ENCODE measurements around the gene LRWD1.
"Not testable (repeated sequence)": the region's sequence is repeated elsewhere in the genome, so short reads cannot be mapped to it uniquely, and the experiment has no call there.

LRWD1 gene

DNA sequence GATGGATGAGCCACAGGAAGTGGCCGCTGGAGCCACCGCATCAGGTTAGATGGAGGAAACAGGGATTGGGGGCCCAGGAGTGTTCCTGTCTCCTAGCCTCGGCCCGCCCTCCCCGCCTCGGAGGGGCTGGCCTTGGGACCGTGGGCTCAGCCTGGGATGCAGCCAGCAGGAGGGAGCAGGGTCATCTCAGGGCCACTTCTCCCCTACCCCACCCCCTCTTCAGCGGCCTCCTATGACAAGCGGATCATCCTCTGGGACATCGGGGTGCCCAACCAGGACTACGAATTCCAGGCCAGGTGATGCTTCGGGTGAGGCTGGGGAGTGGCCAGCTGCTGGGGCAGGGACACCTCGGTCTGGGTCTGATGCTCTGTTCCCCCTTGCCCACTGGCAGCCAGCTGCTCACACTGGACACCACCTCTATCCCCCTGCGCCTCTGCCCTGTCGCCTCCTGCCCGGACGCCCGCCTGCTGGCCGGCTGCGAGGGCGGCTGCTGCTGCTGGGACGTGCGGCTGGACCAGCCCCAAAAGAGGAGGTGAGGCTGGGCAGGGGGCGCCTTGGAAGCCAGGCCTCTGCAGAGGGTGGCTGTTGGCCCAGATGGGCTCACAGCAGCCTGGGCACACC is 4.7 kb downstream of the LRWD1 start:
- DNase-seq = no peak

DNA sequence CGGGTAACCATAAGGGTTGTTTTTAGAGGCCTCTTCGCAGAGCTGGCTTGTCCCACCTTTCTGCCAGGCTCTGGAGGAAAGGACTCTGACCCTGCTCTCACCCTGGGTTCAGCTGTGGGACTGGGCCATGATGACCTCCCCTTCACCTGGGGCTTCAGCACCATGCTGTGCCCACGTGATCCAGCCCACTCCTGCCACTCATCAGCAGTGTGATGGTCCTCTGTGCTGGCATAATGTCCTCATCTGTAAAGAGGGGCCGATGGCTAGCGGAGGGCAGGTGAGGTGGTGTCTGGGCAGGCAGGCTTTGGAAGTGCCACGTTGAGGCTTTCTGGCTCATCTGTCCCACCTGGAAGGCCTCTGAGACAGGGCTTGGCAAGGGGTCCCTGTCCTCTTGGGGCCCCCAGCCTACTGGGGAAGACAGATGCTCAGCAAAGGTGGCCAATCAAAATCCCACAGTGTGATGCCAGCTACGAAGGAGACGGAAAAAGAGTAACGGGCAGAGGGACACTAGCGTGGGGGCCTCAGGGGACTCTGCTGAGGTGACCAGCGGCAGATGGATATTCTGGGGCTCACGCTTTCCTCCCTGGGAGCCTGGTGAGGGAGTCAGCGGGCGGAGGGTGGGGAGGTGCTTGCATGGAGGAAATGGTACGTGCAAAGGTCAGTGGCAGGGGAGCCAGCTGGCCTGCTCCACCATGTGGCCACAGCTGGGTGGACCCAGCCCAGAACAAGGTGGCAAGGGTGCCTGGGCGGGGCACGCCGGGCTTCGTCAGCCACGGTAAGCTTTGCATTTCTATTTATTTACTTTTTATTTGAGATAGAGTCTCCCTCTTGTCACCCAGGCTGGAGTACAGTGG is 5.4 kb downstream of the LRWD1 start:
- no peak for DNase-seq

DNA sequence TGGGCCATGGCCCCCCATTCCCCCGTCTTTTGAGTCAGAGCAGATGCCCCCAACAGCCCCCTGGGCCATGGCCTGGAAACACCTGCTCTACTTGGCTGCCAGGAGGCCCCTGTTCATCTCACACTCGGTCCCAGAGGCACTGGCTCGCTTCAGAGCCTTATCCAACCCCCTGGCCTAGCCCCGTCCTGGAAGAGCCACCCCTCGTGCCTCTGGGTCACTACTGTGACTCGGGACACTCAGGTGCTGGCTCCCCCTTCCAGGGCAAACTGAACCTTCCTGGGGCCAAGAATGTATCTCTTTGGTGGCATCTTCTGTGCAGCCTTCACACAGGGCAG is 7.0 kb downstream of the LRWD1 start:
- DNase-seq = no peak

GRCh38 chr7:102472126-102473041 is 7.6 kb downstream of the LRWD1 start:
- no peak for DNase-seq

DNA sequence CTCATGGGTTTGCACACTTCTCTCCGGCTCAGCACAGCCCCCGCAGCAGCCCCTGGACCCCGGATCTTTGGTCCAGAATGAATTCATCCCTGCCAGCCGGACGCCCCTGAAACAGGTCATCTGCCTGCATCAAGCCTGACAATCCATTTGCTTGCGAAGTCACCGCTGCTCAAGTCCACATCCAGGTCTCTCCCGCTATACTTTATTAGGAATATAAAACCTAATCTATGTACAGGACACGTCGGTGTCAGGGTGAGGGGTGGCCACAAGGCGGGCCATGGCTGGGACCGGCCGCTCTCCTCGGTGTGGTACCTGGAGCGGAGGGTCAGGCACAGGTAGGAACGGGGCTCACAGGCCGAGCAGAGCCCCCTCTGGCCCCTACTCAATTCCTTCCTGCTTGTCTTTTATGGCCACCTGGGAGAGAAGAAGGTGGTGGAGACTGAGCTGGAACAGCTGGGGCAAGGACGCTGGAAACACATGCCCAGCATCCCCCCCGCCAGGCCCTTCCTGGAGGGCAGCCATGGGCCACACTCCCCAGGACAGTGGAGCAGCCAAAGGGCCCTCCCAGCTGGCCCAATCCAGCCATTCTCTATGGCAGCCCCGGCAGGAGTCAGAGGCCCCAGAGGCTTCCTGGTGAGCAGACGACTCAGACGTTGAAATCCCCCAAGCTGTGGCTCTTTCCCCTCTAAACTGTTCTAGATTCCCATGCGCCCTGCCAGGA is 8.6 kb downstream of the LRWD1 start:
- DNase-seq = no peak

- not testable (repeated sequence) for DNase-seq
These were observed 9.3 kb downstream of the LRWD1 start for GRCh38 chr7:102474116-102474515.

GRCh38 chr7:102474736-102475435 is 10.1 kb downstream of the LRWD1 start:
- DNase-seq = not testable (repeated sequence)

DNA sequence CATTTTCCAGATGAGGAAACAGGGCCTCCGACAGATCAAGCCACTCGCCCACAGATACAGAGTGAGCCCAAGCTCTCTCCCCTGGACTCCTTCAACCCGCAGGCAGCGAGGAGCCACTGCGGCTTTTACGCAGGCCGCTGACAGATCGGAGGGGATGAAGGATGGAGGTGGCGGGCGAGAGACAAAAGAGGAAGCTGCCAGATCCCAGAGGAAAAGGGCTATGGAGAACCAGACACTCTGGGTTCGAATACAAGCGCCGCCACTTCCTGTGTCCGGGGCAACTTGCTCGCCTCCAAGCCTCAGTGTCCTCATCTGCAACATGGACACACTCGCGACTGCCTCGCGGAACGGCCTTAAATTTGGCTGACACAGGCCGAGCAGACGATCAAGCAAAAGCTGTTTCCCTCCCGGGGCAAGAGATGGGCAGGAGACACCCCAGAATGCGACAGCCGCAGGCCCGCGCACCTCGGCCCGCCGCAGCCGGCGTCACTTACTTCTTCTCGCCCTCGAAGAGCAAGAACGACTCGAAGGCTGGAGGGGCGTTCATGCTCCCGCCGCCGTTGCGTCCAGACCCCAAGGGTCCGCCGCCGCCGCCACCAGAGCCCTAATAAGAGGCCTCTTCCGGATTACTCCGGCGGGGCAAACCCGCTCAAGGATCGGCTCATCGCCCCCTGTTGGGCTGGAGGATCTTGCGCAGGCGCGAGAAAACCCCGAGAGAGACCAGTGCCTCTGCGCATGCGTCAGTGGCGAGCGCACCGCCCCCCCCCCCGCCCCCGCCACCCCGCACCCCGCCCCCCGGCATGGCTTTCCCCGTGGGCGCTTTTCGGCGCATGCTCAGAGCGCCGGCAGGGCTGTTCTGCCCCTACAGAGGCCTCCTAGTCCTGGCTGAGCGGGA is 13.8 kb downstream of the LRWD1 start, which contains the start of gene POLR2J:
Gene POLR2J, minus strand, starts transcription at position 609 of the 895 bp plus-strand sequence. Its CDS starts 62 bp downstream, at position 547.
- not testable (repeated sequence) for DNase-seq

GRCh38 chr7:102479209-102479584 is 14.4 kb downstream of the LRWD1 start:
- DNase-seq = not testable (repeated sequence)

GRCh38 chr7:102479982-102480637 is 15.3 kb downstream of the LRWD1 start:
- not testable (repeated sequence) for DNase-seq

DNA sequence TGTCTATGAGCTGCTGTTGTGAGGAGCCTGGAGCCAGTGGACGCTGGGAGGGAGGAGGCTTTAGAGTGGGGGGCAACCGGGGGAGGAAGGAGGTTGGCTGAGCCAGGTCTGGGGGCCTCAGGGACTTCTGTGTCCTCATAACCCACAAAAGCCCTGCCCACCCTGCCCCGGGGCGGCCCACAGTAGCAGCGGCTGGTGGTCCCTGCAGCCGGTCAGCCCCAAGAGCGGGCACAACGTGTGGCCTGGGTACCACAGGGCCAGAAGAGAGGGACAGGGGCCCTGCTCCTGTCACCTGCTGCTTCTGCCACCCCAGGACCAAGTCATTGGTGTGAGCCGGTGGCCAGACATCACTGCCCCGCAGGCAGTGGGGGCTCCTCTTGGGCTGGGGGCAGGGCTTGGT is 17.2 kb downstream of the LRWD1 start:
- not testable (repeated sequence) for DNase-seq

DNA sequence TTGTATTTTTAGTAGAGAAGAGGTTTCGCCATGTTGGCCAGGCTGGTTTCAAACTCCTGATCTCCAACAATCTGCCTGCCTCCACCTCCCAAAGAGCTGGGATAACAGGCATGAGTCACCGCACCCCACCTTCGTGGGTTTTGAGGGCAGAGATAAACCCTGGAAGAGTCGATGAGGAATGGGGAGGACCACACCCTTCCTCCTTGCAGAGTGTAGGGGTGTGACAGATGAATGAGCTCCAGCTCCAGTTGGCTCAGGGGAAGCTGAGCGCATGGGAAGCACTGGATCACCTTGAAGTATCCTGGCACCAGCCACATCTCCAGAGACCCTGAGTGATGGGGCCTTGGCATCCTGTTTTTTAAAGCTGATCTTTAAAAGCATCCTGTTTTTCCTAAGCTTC is 19.5 kb downstream of the LRWD1 start:
- DNase-seq = not testable (repeated sequence)

GRCh38 chr7:102490529-102491075 is 25.8 kb downstream of the LRWD1 start:
- DNase-seq = not testable (repeated sequence)

DNA sequence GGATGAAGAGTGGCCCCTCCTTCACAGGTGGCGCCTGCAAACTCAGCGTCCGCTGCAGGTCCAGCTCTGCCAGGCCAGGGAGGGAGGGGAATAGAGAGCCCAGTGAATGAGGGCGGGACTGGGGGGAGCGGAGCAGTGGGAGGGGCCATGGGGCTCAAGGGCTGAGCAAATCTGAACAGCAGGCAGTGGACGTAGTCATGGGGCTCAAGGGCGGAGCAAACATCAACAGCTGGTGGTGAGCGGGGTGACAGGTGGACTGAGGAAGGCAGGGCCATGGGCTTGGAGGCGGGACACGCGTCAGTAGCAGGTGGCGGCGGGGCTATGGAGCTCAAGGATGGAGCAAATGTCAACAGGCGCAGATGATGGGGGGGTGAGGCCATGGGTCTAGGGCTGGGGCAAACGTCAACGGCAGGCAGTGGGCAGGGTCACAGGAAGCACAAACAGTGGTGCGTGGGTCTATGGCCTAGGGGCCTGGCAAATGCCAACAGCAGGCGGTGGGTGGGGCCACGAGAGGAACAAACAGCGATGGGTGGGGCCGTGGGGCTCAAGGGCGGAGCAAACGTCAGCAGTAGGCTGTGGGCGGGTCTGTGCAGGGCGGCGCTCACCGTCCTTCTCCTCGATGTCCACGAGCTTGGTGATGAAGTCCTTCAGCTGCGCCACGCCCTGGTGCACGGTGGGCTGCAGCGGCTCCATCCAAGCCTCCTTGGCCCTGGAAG is 28.6 kb downstream of the LRWD1 start:
- DNase-seq = not testable (repeated sequence)

GRCh38 chr7:102494026-102494425 is 29.2 kb downstream of the LRWD1 start:
- DNase-seq = not testable (repeated sequence)

GRCh38 chr7:102494473-102495149 is 29.8 kb downstream of the LRWD1 start:
- DNase-seq = not testable (repeated sequence)

GRCh38 chr7:102496861-102497260 is 32.1 kb downstream of the LRWD1 start:
- DNase-seq = not testable (repeated sequence)

GRCh38 chr7:102497308-102497707 is 32.5 kb downstream of the LRWD1 start:
- DNase-seq = not testable (repeated sequence)

DNA sequence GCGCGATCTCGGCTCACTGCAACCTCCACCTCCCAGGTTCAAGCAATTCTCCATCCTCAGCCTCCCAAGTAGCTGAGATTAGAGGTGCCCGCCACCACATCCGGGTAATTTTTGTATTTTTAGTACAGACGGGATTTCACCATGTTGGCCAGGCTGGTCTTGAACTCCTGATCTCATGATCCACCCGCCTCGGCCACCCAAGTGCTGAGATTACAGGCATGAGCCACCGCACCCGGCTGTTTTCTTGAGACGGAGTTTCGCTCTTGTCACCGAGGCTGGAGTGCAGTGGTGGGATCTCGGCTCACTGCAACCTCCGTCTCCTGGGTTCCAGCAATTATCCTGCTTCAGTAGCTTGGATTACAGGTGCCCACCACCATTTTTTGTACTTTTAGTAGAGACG is 33.5 kb downstream of the LRWD1 start:
- not testable (repeated sequence) for DNase-seq

Data from NCI-H1694 (cell line).